ENCODE data around the gene HNRNPUL1.
A peak's percentile ranks its signal among the peaks of the same experiment; 100 is the strongest.

The HNRNPUL1 gene

DNA sequence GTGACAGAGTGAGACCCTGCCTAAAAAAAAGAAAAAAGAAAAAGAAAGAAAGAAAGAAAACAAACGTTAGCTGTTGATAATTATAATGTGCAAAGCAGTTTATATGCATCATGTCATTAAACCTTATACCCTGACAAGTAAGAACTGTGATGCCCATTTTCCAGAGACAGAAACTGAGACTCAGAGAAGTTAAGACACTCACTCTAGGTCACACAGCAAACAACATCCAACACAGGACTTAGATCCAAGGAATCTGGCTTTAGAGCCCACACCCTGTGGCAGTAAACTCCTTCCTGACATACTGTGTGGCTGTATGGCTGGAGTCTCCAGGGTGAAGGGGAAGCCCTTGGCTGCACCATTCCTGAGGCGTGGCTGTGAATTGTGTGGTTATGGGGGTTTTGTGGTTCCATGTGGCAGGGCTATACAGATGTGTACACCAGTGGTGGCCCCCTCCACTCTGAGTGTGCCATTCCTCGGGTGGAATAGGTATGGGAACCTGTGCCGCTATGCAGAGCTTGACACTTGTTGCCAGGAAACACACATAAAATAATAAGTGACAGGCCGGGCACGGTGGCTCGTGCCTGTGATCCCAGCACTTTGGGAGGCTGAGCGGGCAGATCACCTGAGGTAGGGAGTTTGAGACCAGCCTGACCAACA, 29.5 kb upstream of the HNRNPUL1 start:
- no peak for DNase-seq (ENCODE audit: low spot score)

DNA sequence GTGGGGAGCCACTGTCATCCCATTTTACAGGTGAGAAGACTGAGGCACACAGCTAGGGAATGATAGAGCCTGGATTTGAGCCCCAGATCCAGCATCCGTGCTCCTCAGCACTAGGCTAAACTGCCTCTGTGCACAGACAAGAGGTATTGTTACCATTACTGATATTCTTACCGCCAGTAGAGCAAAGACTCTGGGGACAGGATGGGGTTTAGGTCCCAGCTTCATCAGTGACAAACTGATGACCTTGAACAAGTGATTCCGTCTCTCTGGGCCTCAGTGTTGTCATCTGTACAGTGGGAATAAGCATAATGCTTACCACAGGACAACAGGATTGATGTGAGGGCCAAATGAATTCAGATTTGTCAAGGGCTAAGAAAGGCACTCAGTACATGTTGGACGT, 28.7 kb upstream of the HNRNPUL1 start:
- DNase-seq (ENCODE audit: low spot score), result no peak

DNA sequence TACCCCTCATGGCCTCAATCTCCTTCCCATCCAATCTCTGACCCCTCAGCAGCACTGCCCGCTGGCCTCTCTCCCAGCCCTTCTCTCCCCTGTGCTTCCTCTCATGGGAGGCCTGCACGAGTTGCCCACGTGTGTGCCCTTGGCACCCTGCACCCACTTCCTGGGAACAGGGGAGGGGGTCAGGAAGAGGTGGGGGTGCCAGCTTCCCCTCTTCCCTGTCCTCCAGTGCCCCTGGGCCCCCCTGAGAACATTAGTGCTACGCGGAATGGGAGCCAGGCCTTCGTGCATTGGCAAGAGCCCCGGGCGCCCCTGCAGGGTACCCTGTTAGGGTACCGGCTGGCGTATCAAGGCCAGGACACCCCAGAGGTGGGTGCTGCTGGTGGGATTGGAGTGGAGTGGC, 25.9 kb upstream of the HNRNPUL1 start:
- no peak for DNase-seq (ENCODE audit: low spot score)

DNA sequence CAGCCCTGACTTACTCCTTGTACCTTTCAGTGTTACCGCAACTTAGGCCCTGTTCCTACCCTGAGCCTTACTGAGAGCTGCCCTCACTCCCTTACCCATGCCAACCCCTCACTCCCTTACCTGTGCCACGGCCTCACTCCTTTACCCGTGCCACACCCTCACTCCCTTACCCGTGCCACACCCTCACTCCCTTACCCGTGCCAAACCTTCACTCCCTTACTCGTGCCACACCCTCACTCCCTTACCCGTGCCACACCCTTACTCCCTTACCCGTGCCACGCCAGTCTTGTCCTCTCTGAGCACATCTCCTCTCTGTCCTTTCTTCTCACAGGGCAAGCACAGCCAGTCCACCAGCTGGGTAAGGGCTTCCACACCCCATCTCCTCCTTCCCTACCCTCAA, 24.8 kb upstream of the HNRNPUL1 start:
- DNase-seq (ENCODE audit: low spot score), result no peak

- DNase-seq (ENCODE audit: low spot score), result no peak
Measured at GRCh38 chr19:41239961-41240574, 24.1 kb upstream of the HNRNPUL1 start.

GRCh38 chr19:41241859-41242258, 22.3 kb upstream of the HNRNPUL1 start:
- DNase-seq (ENCODE audit: low spot score), result no peak

- DNase-seq (ENCODE audit: low spot score), result no peak
Measured at GRCh38 chr19:41244117-41244516, 20.1 kb upstream of the HNRNPUL1 start.

DNA sequence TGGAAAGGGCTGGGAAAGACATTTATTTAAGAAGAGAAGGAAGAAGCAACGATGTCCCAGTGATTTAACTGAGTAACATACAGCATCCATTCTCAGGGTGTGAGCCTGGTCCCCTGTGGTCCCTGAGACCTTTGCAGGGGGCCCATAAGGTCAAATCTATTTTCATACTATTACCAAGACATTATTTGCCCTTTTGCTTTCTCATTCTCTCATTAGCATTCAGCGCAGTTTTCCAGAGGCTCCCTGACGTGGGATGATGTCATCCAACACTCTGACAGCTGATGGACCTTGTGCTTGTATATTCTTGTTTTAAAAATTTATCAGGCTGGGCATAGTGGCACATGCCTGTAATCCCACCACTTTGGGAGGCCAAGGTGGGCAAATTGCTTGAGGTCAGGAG, 18.3 kb upstream of the HNRNPUL1 start:
- no peak for DNase-seq (ENCODE audit: low spot score)

DNA sequence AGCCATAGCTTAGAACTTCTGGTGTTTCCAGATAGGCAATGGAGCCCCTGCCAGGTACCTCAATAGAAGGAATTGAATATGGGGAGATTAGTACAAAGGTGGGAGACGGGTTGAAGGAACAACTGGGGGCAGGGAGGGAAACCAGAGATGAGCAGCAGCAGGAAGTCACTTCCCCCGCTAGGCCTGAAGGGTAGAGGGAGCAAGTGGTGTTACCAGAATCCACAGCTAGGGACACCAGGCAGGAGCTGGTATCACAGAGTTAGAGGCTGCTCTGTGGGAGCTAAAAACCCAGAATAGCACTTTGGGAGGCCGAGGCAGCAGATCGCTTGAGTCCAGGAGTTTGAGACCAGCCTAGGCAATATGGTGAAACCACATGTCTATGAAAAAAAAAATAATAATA, 15.3 kb upstream of the HNRNPUL1 start:
- DNase-seq (ENCODE audit: low spot score), result no peak

- DNase-seq (ENCODE audit: low spot score), result peak; percentile 67
Measured at GRCh38 chr19:41249707-41250423, 14.3 kb upstream of the HNRNPUL1 start.

DNA sequence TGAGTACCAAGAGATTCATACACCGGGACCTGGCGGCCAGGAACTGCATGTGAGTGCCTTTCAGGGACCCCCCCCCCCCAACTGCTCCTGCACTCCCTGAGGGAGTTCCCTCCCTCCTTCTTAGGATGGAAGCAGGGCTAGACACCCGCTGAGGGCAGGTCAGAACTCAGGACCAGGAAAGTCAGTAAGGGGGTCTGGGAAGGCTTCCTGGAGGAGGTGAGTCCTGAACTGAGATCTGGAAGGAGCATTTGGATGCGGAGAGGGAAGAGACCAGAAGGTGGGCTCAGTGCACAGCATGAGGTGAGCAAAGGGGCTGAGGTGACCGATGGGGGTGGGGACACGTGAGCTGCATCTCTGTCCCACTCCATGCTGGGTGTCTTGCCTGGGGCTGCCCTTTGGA, 10.5 kb upstream of the HNRNPUL1 start:
- no peak for DNase-seq (ENCODE audit: low spot score)

DNA sequence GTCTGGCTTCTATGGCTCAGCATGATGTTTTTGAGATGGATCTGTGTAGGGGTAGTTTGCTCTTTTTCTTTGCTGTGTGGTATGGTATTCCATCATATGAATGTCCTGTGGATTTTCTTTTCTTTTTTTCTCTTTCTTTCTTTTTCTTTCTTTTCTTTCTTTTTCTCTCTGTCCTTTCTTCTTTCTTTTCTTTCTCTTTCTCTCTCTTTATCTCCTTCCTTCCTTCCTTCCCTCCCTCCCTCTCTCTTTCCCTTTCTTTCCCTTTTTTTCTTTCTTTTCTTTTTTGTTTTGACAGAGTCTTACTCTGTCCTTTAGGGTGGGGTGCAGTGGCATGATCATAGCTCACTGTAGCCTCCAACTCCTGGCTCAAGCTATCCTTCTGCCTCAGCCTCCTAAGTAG, 9.0 kb upstream of the HNRNPUL1 start:
- no peak for DNase-seq (ENCODE audit: low spot score)

DNA sequence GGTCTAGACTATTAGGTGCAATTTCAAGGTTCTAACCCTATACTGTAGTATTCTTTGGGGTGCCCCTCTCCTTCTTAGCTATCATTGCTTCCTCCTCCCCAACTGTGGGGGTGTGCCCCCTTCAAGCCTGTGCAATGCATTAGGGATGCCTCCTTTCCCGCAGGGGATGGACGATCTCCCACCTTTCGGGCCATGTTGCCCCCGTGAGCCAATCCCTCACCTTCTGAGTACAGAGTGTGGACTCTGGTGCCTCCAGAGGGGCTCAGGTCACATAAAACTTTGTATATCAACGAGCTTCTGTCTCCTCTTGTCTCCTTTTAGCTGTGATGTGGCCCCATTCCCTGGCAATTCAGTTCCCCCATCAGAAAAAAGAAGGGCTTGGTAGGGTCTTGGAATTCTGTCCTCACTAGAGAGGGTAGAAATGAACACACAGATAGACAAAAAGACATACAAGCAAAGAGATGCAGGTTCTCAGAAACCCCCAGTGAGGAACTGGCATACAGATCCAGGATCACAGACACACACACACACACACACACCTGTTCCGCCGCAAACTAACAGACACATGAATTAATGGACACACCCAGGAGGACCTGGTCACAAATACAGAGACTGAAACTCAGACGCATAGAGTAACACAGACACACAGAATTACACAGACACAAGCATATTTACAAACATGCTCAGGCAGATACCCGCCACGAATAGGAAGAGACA, 2.5 kb upstream of the HNRNPUL1 start:
- no peak for DNase-seq (ENCODE audit: low spot score)

GRCh38 chr19:41263042-41263849, 926 bp upstream of the HNRNPUL1 start:
- DNase-seq (ENCODE audit: low spot score), result no peak

GRCh38 chr19:41264581-41265394, 616 bp downstream of the HNRNPUL1 start:
- DNase-seq (ENCODE audit: low spot score), result peak; percentile 60

GRCh38 chr19:41265395-41266153, 1.4 kb downstream of the HNRNPUL1 start:
- DNase-seq (ENCODE audit: low spot score), result peak; percentile 42

DNA sequence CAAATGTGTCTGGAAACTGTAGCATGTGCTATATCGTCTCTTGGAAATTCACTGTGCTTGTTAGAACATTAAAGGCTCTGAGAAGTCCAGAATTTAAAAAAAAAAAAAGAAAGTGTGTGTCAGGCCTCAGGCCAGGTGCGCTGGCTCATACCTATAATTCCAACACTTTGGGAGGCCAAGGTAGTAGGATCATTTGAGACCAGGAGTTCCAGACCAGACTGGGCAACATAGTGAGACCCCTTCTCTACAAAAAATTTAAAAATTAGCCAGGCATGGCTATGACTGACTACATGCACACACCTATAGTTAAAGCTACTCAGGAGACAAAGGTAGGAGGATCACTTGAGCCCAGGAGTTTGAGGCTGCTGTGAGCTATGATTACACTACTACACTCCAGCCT, 4.9 kb downstream of the HNRNPUL1 start:
- no peak for DNase-seq (ENCODE audit: low spot score)

- DNase-seq (ENCODE audit: low spot score), result no peak
Measured at GRCh38 chr19:41269571-41269970, 5.4 kb downstream of the HNRNPUL1 start.

GRCh38 chr19:41273076-41273475, 8.9 kb downstream of the HNRNPUL1 start:
- DNase-seq (ENCODE audit: low spot score), result no peak

GRCh38 chr19:41274802-41275201, 10.6 kb downstream of the HNRNPUL1 start:
- DNase-seq (ENCODE audit: low spot score), result no peak
